WERI-Rb-1 (cell line): ENCODE measurements around the gene RGL1.

Source experiments
- DNase-seq: peaks from one replicate; pipeline ENCODE4 v3.0.0-alpha.2; 2020
- H3K27ac ChIP-seq: fragments of 250-450 bp; sonication (Bioruptor Pico); 2 replicates; pipeline ENCODE4 v1.5.1; 2020; ENCODE audit warnings: mild to moderate bottlenecking, moderate library complexity
- H3K27me3 ChIP-seq: fragments of 250-450 bp; sonication (Bioruptor Pico); 2 replicates; pipeline ENCODE4 v1.5.1; 2021; ENCODE audit warnings: mild to moderate bottlenecking, low read depth, moderate library complexity; ENCODE audit not compliant: insufficient read depth, severe bottlenecking
- H3K36me3 ChIP-seq: fragments of 250-450 bp; sonication (Bioruptor Pico); 2 replicates; pipeline ENCODE4 v1.5.1; 2020; ENCODE audit warnings: mild to moderate bottlenecking, moderate library complexity
- H3K4me3 ChIP-seq: 2 replicates; pipeline ENCODE4 v1.5.1; 2011; ENCODE audit warnings: low read depth, mild to moderate bottlenecking, control low read depth, low read length
- H3K9me3 ChIP-seq: fragments of 250-450 bp; sonication (Bioruptor Pico); 2 replicates; pipeline ENCODE4 v1.5.1; 2021; ENCODE audit warnings: mild to moderate bottlenecking, moderate library complexity; ENCODE audit not compliant: severe bottlenecking
- CTCF ChIP-seq: IDR thresholded peaks from 2 replicates; pipeline ENCODE4 v1.5.1; 2011; ENCODE audit warnings: low read depth, mild to moderate bottlenecking, control low read depth, inconsistent platforms, low read length

RGL1 gene

GRCh38 chr1:183847641-183848040, 42.7 kb downstream of the RGL1 start:
- H3K4me3 ChIP-seq, result no peak overlapping the region
- no peak for TF ChIP-seq CTCF
- DNase-seq, result no peak
- no peaks in the 10 kb centered on the region for H3K9me3 ChIP-seq
- no peaks in the 10 kb centered on the region for H3K36me3 ChIP-seq
- H3K27ac ChIP-seq, result no peak overlapping the region
- no peaks in the 10 kb centered on the region for H3K27me3 ChIP-seq

GRCh38 chr1:183850852-183851251, 45.9 kb downstream of the RGL1 start:
- no peak for DNase-seq
- Histone ChIP-seq H3K27me3 (no peaks in the 10 kb centered on the region), H3K27ac (no peak overlapping the region), H3K4me3 (no peak overlapping the region), H3K36me3 (no peaks in the 10 kb centered on the region), H3K9me3 (no peaks in the 10 kb centered on the region)
- TF ChIP-seq CTCF, result no peak

- no peaks in the 10 kb centered on the region for H3K36me3 ChIP-seq
- H3K9me3 ChIP-seq, result no peaks in the 10 kb centered on the region
- no peak for TF ChIP-seq CTCF
- H3K4me3 ChIP-seq, result no peak overlapping the region
- H3K27ac ChIP-seq, result no peak overlapping the region
- no peaks in the 10 kb centered on the region for H3K27me3 ChIP-seq
- no peak for DNase-seq
Measured at GRCh38 chr1:183859119-183859518, 54.2 kb downstream of the RGL1 start.

GRCh38 chr1:183859831-183860230, 54.9 kb downstream of the RGL1 start:
- no peak for TF ChIP-seq CTCF
- no peaks in the 10 kb centered on the region for H3K36me3 ChIP-seq

GRCh38 chr1:183862967-183863366, 58.0 kb downstream of the RGL1 start:
- H3K27ac ChIP-seq, result no peak overlapping the region
- no peaks in the 10 kb centered on the region for H3K27me3 ChIP-seq
- TF ChIP-seq CTCF, result no peak
- DNase-seq, result no peak
- no peaks in the 10 kb centered on the region for H3K36me3 ChIP-seq
- no peak overlapping the region for H3K4me3 ChIP-seq
- no peaks in the 10 kb centered on the region for H3K9me3 ChIP-seq

More at GRCh38 chr1:183859831-183860230, 54.9 kb downstream of the RGL1 start:
- Histone ChIP-seq H3K27ac (no peak overlapping the region), H3K4me3 (no peak overlapping the region), H3K27me3 (no peaks in the 10 kb centered on the region), H3K9me3 (no peaks in the 10 kb centered on the region)
- DNase-seq, result no peak

- no peaks in the 10 kb centered on the region for H3K9me3 ChIP-seq
- no peak for DNase-seq
- no peaks in the 10 kb centered on the region for H3K36me3 ChIP-seq
- no peak overlapping the region for H3K4me3 ChIP-seq
- no peaks in the 10 kb centered on the region for H3K27me3 ChIP-seq
- no peak for TF ChIP-seq CTCF
- H3K27ac ChIP-seq, result no peak overlapping the region
Measured at GRCh38 chr1:183863852-183864251, 58.9 kb downstream of the RGL1 start.
